Tibial nerve (tissue), 4 donors: ENCODE data around the gene RAD51D.

ENCODE experiments used
- CTCF ChIP-seq, 5 experiments: fragments of 200-600 bp in 3 of 5; fragments of 450-650 bp in 2 of 5; sonication (generic) in 3 of 5; IDR thresholded peaks; one replicate each; pipeline ENCODE4 v1.5.1; 2016 to 2019; ENCODE audit warnings: antibody characterized with exemption in 5 of 5, mild to moderate bottlenecking in 3 of 5, moderate library complexity in 2 of 5
- EP300 ChIP-seq, 2 donors: sonication (generic); formaldehyde crosslinking; IDR thresholded peaks; one replicate each; pipeline ENCODE4 v1.6.1; 2017; ENCODE audit warnings: antibody characterized with exemption in 2 of 2, mild to moderate bottlenecking in 1 of 2

GRCh38 chr17:35081638-35082037 is 38.0 kb downstream of the RAD51D start:
- no peak for TF ChIP-seq CTCF (IDR thresholded peaks at IDR 0.05)
- TF ChIP-seq EP300 (IDR thresholded peaks at IDR 0.05), result no peak
